Muscle layer of duodenum (tissue), 2 donors: ENCODE results near the gene FREM1.

Experiments used
- H3K27ac ChIP-seq: one replicate; pipeline ENCODE4 v1.7.0; 2013; ENCODE audit warnings: mild to moderate bottlenecking, low read length
- H3K27me3 ChIP-seq: one replicate; pipeline ENCODE4 v1.7.0; 2013; ENCODE audit warnings: low read depth, mild to moderate bottlenecking, control low read depth, low read length
- H3K36me3 ChIP-seq, 2 donors: one replicate each; pipeline ENCODE4 v1.7.0; 2013; ENCODE audit warnings: low read length in 2 of 2, control low read depth in 1 of 2, mild to moderate bottlenecking in 1 of 2; ENCODE audit not compliant: insufficient read depth in 2 of 2, control insufficient read depth in 1 of 2
- H3K4me1 ChIP-seq, 2 donors: one replicate each; pipeline ENCODE4 v1.7.0; 2013; ENCODE audit warnings: low read length in 2 of 2, mild to moderate bottlenecking in 2 of 2, control low read depth in 1 of 2, moderate library complexity in 1 of 2; ENCODE audit not compliant: insufficient read depth in 2 of 2, control insufficient read depth in 1 of 2
- H3K4me3 ChIP-seq, 2 donors: one replicate each; pipeline ENCODE4 v1.7.0; 2013; ENCODE audit warnings: low read length in 2 of 2, low read depth in 1 of 2, mild to moderate bottlenecking in 1 of 2
- H3K9me3 ChIP-seq, 2 donors: one replicate each; pipeline ENCODE4 v1.7.0; 2013; ENCODE audit warnings: low read length in 2 of 2, control low read depth in 1 of 2, mild to moderate bottlenecking in 1 of 2; ENCODE audit not compliant: control insufficient read depth in 1 of 2
- donor health status: healthy.

The FREM1 gene

DNA sequence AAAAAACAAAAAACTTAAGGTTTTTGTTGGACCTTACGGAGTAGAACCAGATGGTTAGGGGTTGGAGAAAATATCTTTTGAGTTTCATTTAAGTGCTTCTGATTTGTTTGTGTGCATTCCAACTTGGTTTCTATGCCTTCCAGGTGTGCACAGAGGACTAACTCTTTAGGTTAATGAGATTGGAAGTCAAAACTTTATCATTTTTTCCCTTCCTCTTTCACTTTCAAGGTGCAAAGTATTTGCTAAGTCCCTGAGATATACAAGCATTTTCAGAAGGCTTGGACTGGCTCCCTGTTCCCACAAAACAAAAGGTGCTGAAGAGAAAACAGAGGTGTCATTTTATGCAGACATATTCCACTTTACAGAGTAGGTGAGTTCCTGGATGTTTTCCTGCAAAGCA lies 157.4 kb downstream of the FREM1 start:
- Histone ChIP-seq H3K36me3 (no peaks in the 10 kb centered on the region), H3K27ac (no peak overlapping the region), H3K4me1 (no peaks in the 10 kb centered on the region), H3K27me3 (no peaks in the 10 kb centered on the region), H3K4me3 (no peak overlapping the region), H3K9me3 (no peaks in the 10 kb centered on the region)

DNA sequence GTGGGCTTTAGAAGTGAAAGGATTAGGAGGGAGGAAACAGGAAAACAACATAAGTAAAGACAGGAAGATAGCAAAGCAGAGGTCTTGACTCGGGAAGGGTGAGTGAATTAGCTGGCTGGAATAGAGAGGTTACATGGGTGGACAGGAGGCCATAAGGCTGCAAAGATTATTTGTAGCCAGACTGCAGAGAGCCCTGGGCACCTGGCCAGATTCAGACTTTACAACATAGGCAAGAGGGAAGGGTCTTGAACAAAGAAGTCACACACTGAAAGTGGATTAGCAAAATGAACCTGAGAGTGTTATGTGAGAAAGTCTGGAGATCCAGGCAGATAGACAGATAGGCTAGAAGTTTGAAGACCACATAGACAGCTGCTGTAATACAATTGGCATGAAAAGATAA lies 158.0 kb downstream of the FREM1 start:
- no peak overlapping the region for H3K4me3 ChIP-seq

DNA sequence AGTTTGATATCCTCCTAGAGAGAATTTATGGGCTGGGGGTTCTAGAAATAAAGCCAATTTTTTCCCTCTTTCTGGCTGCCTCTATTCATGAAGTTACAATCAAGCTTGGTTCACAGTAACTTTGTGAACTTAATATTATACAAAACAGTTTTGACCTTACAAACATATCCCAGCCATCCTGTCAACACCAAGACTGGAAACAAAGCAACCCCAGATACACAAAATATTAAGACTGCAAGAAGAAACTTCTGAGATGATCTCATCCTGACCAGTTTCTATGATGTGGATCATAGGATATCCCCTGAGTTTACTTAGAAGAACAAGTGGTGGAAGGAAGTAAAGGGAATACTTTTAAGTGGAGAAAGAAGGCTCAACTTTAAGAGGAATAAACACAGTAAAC lies 159.4 kb downstream of the FREM1 start:
- H3K27ac ChIP-seq = no peak overlapping the region
- no peaks in the 10 kb centered on the region for H3K27me3 ChIP-seq
- H3K4me3 ChIP-seq = no peak overlapping the region
- peaks cover 0 to 4% of the 10 kb centered on the region in 2 donors for H3K36me3 ChIP-seq
- no peaks in the 10 kb centered on the region for H3K4me1 ChIP-seq
- H3K9me3 ChIP-seq = no peaks in the 10 kb centered on the region

More for the DNA sequence above, 158.0 kb downstream of the FREM1 start:
- no peaks in the 10 kb centered on the region for H3K9me3 ChIP-seq
- no peaks in the 10 kb centered on the region for H3K27me3 ChIP-seq
- no peak overlapping the region for H3K27ac ChIP-seq
- no peaks in the 10 kb centered on the region for H3K36me3 ChIP-seq
- H3K4me1 ChIP-seq = no peaks in the 10 kb centered on the region

DNA sequence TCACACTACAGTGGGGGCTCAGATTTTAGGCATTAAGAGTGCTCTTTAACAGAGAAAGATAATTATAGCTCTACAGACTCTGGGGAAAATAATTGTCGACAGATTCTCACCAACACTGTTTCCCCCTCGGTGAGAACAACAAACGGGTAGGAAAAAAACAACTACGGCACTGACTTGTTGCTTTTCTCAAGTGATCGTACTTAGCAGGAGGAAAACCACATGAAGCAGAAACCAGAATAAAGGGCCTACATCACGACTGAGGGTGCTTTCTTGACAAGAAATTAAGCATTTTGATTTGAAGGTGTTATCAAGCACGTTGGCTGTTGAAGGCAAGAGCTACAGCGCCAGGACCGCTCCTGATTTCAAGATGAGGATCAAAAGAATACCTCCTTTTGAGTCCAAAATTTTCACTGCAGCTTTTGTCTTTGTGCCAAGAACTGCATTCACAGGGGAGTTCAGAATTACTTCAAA lies 160.5 kb downstream of the FREM1 start:
- Histone ChIP-seq H3K9me3 (no peaks in the 10 kb centered on the region), H3K4me1 (no peaks in the 10 kb centered on the region), H3K4me3 (no peak overlapping the region), H3K27ac (no peak overlapping the region), H3K36me3 (peaks cover 0 to 4% of the 10 kb centered on the region in 2 donors), H3K27me3 (no peaks in the 10 kb centered on the region)

DNA sequence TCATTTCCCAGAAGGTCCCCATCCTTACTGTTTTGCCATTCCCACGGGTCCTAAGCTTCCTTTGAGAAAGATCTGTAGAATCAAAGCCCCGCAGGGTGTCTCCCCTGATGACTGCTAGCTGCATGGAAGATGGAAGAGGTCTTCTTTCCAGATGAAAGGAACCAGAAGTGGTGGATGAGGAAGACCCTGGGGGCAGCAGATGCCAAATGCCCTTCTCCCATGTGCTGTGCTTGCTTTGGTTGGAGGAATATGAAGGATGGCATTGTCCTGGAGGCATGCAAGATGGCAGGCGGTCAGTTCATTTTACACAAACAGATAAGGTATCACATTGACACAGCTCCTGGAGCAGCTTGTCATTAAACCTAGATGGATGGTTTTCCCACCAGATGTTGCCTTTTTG lies 161.9 kb downstream of the FREM1 start:
- no peaks in the 10 kb centered on the region for H3K4me1 ChIP-seq
- H3K27me3 ChIP-seq = no peaks in the 10 kb centered on the region
- no peak overlapping the region for H3K4me3 ChIP-seq

DNA sequence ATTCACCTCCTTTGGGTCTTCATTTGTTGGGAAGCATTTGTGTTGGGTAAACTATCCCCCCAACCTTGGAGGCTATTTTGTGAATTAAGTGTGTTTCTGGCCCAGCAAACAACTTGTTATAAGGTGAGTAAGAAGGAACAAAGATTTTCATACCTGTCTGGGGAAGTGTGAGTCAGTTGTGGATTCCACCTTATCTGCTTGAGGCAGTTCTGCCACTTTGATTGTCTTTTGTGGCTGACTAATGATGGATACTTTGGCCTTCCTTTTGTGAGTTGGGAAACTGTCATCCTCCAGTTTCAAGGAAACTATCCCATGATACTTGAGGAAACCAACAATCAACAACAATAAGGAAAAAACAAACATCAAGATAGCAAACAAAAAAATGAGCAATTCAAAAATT lies 163.1 kb downstream of the FREM1 start:
- H3K27ac ChIP-seq = no peak overlapping the region
- H3K4me1 ChIP-seq = no peaks in the 10 kb centered on the region
- peaks cover 0 to 4% of the 10 kb centered on the region in 2 donors for H3K36me3 ChIP-seq
- no peaks in the 10 kb centered on the region for H3K9me3 ChIP-seq
- H3K4me3 ChIP-seq = no peak overlapping the region
- H3K27me3 ChIP-seq = no peaks in the 10 kb centered on the region

More for the DNA sequence above, 161.9 kb downstream of the FREM1 start:
- Histone ChIP-seq H3K36me3 (peaks cover 0 to 4% of the 10 kb centered on the region in 2 donors), H3K27ac (no peak overlapping the region), H3K9me3 (no peaks in the 10 kb centered on the region)

DNA sequence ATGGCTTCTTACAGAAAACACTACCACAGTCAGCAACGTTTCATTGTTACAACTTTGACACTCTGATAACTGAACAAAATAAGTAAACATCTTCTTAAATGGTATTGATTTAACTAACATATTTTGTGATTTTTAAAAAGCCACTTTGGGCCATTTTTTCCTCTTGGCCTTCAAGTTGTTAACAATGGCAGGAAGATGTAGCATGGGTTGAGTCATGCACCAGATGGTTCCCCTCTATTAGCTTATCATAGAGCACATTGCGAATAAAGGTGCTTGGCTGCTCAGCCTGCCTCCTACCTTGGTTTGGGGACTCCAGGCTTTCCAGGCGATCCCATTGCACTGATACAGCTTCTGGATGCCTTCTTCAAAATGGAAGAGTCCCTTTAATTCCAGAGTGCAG lies 163.6 kb downstream of the FREM1 start:
- Histone ChIP-seq H3K27me3 (no peaks in the 10 kb centered on the region), H3K4me3 (no peak overlapping the region), H3K27ac (no peak overlapping the region), H3K4me1 (no peaks in the 10 kb centered on the region), H3K36me3 (peaks cover 0 to 4% of the 10 kb centered on the region in 2 donors), H3K9me3 (no peaks in the 10 kb centered on the region)

DNA sequence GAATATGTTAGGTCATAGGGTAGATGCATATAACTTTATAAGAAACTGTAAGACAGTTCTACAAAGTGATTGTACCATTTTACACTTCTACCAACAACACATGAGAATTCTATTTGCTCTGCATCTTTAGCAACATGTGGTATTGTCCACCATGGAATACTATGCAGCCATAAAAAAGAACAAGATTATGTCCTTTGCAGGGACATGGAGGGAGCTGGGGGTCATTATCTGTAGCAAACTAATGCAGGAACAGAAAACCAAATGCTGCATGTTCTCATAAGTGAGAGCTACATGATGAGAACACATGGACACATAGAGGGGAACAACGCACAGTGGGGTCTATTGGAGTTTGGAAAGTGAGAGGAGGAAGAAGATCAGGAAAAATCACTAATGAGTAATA lies 165.5 kb downstream of the FREM1 start:
- Histone ChIP-seq H3K4me3 (no peak overlapping the region), H3K27ac (no peak overlapping the region), H3K27me3 (no peaks in the 10 kb centered on the region), H3K4me1 (no peaks in the 10 kb centered on the region), H3K9me3 (no peaks in the 10 kb centered on the region), H3K36me3 (peaks cover 0 to 4% of the 10 kb centered on the region in 2 donors)

DNA sequence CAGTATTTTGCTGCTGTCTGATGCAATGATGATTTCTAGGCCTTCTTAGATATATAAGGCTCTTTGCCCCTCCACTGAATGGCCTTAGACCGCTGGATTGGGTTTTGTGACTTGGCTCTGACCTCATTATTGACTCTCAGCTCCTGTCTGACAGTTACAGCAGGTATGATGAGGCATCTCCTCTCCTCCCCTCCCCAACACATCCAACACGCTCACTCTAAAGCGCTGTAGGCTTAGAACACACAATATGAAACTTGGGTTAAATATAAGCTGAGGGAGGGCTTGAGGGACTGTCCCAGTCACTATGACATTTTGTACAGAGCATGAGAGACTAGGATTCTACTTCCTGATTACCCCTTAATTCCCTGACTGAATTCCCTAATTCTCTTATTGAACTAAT lies 168.9 kb downstream of the FREM1 start:
- Histone ChIP-seq H3K4me3 (no peak overlapping the region), H3K27ac (no peak overlapping the region), H3K36me3 (no peaks in the 10 kb centered on the region), H3K27me3 (no peaks in the 10 kb centered on the region), H3K9me3 (no peaks in the 10 kb centered on the region), H3K4me1 (no peaks in the 10 kb centered on the region)

DNA sequence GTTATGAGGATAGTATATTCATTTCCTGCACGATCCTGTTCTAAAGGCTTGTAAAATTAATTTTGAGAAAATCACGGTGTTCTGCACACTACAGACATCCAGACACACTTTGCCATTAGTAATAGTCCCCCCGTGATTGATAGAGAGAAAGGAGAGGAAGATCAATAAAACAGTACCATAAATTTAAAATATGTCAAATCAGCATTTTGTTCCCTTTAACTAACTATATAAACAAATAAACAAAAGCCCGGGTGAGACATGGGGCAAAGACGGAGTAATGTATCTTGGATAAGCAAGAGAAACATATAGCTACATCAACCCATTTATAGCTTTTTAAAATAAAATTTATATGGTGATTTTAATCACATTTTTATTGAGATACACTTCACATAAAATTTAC lies 177.1 kb downstream of the FREM1 start:
- Histone ChIP-seq H3K27me3 (no peaks in the 10 kb centered on the region), H3K9me3 (no peaks in the 10 kb centered on the region), H3K36me3 (no peaks in the 10 kb centered on the region), H3K27ac (no peak overlapping the region), H3K4me3 (no peak overlapping the region), H3K4me1 (no peaks in the 10 kb centered on the region)

DNA sequence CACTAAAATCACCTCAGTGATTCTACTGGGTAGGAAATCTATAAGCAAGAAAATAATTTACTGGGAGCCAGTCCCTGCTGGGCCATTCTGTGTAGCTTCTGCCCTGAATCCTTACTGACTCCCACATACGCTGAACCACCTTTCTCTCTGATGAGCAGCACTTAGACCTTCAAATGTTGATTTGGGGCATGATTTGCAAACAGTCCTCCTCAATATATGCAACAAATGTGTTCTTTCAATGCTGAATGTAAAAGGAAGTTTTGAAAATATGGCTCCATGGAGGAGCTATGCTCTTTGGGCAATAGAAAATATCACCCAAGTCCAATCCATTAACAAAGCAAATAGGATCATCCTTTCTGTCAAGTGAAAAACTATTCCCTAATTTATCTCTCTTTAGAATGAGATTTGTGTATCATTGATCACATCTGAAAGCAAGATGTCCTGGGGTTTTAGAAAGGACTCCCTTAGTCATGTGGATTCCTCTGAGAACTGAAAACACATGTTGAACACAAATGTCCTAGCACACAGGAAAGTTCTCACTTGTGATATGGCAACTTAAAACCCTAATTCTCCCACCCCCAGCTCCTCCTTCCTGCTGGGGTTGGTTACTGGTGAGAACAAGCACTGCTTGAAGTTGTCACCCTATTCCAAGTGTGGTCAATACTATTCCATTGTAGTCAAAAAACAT lies 178.8 kb downstream of the FREM1 start:
- Histone ChIP-seq H3K27me3 (no peaks in the 10 kb centered on the region), H3K4me3 (no peak overlapping the region), H3K27ac (no peak overlapping the region), H3K36me3 (no peaks in the 10 kb centered on the region), H3K9me3 (no peaks in the 10 kb centered on the region), H3K4me1 (no peaks in the 10 kb centered on the region)

DNA sequence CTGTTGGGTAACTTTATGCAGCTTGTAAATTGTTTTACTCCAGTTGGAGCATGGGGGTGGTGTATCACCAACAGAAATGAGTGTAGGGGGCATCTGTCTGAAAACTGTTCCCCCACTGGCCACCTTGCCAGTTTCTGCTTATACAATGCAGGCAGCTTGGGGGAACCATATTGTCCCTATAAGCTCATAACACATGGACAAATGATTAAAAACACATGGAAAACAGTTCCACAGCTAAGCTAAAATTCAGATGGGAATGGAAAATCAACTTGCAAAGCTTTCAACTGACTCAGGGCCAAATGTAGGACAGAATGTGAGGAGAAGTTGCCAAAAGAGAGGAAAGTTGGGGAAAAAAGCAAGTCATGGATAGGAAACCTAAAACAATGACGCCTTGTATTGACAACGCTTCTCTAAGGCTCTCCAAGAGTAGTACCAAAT lies 179.7 kb downstream of the FREM1 start:
- Histone ChIP-seq H3K9me3 (no peaks in the 10 kb centered on the region), H3K27me3 (no peaks in the 10 kb centered on the region), H3K36me3 (no peaks in the 10 kb centered on the region), H3K4me1 (no peaks in the 10 kb centered on the region), H3K4me3 (no peak overlapping the region), H3K27ac (no peak overlapping the region)
